ENCODE data around the gene RDH5.
A peak's percentile ranks its signal among the peaks of the same experiment; 100 is the strongest.

Gene RDH5

DNA sequence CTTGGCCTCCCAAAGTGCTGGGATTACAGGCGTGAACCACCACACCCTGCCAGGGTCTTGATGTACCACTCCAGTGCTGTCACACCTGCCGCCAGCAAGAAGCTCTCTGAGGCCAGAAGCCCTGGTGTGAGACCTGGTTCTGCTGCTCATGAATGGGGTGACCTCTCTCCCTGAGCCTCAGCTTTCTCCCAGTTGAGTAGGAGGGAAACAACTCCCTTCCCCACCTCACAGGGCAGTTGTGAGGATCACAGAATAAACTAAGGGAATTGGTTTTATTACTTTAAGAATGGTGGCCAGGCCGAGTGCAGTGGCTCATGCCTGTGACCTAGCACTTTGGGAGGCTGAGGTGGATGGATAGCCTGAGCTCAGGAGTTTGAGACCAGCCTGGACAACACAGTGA lies 14.4 kb downstream of the RDH5 start:
- no peak for DNase-seq (ENCODE audit: low read depth in 2 of 2)
- TF ChIP-seq CTCF (IDR thresholded peaks at IDR 0.05; ENCODE audit: low read depth, low read length) = no peak
- no peak overlapping the region for H3K4me3 ChIP-seq (replicated peaks in 1 of 2; ENCODE audit: low read depth in 2 of 2, low read length in 2 of 2)

DNA sequence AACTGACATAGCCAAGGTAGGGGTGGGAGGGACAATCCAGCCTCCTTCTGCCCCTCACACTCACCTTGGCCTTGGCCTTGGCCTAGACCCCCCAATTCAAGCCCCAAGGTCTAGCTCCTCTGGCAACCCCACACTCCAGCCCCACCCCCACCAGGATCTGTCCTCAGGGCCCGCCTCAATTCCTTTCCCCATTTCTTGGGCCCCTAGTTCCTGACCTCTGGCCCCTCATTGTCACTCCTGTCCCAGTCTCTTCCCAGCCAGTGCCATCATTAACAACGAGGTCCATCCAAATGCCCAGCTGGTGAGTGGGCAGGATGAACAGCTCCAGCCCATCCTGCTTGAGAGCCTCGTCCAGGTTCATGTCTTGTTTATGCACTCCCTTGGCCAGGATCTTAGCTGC lies 15.9 kb downstream of the RDH5 start:
- no peak for TF ChIP-seq CTCF (IDR thresholded peaks at IDR 0.05; ENCODE audit: low read depth, low read length)
- H3K4me3 ChIP-seq (replicated peaks in 1 of 2; ENCODE audit: low read depth in 2 of 2, low read length in 2 of 2) = no peak overlapping the region
- DNase-seq (ENCODE audit: low read depth in 2 of 2) = no peak

DNA sequence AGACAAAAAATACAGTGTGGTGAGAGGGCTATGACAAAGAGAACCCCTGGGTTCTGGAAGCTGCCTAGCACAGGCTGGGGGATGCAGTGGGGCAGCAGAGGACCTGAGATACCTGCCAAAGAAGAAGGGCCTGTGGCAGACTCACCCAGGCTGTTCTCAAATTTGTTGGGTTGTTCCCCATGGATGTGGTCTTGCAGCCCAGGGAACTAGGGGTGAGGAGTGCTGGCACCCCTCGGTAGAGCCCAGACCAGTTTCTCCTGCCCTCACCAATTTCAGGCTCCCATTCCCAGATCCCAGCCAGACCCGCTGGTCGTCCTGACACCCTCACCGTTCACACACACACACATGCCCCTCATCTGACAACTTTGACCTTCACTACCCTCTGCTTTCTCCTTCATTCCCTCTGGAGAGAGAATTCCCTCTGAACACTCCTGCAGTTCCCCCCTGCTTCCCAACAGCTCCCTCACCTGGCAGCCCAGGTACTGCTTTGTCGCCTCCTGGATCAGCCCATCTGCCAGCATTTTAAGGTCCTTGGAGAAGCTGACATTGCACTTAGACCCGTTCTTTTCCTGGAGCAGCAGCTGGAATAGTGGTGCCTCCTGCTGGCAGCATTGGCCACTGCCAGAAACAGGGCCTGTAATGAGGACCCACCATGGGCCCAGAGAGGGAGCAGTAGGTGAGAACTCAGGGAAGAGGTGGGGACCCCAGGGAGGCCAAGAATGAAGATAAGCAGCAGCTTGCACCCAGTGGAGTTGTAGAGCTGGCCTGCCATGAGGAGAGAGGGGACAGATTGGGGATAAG lies 16.8 kb downstream of the RDH5 start:
- peak; percentile 80 to 82 for DNase-seq (ENCODE audit: low read depth in 2 of 2)
- no peak overlapping the region for H3K4me3 ChIP-seq (replicated peaks in 1 of 2; ENCODE audit: low read depth in 2 of 2, low read length in 2 of 2)
- peak; percentile 97 for TF ChIP-seq CTCF (IDR thresholded peaks at IDR 0.05; ENCODE audit: low read depth, low read length)

GRCh38 chr12:55737581-55738122 lies 17.5 kb downstream of the RDH5 start:
- TF ChIP-seq CTCF (IDR thresholded peaks at IDR 0.05; ENCODE audit: low read depth, low read length) = no peak

GRCh38 chr12:55738123-55739024 lies 18.2 kb downstream of the RDH5 start:
- peak; percentile 71 for TF ChIP-seq CTCF (IDR thresholded peaks at IDR 0.05; ENCODE audit: low read depth, low read length)
- peak overlapping the region; percentile 60 to 61 for H3K4me3 ChIP-seq (replicated peaks in 1 of 2; ENCODE audit: low read depth in 2 of 2, low read length in 2 of 2)
- peak; percentile 91 to 94 for DNase-seq (ENCODE audit: low read depth in 2 of 2)

More at GRCh38 chr12:55737581-55738122, 17.5 kb downstream of the RDH5 start:
- H3K4me3 ChIP-seq (replicated peaks in 1 of 2; ENCODE audit: low read depth in 2 of 2, low read length in 2 of 2) = peak overlapping the region in 1 of 2 donors; percentile 61
- DNase-seq (ENCODE audit: low read depth in 2 of 2) = no peak

GRCh38 chr12:55739025-55739378 lies 18.8 kb downstream of the RDH5 start:
- no peak overlapping the region for H3K4me3 ChIP-seq (replicated peaks in 1 of 2; ENCODE audit: low read depth in 2 of 2, low read length in 2 of 2)
- no peak for DNase-seq (ENCODE audit: low read depth in 2 of 2)
- no peak for TF ChIP-seq CTCF (IDR thresholded peaks at IDR 0.05; ENCODE audit: low read depth, low read length)
